Raji (cell line): ENCODE results near the gene ATP6V0E2.

Experiments used
- POLR2A ChIP-seq: IDR thresholded peaks from 2 replicates; pipeline ENCODE4 v1.6.1; 2011; ENCODE audit warnings: low read depth, low read length, control low read depth; ENCODE audit not compliant: insufficient read depth

ATP6V0E2 gene

DNA sequence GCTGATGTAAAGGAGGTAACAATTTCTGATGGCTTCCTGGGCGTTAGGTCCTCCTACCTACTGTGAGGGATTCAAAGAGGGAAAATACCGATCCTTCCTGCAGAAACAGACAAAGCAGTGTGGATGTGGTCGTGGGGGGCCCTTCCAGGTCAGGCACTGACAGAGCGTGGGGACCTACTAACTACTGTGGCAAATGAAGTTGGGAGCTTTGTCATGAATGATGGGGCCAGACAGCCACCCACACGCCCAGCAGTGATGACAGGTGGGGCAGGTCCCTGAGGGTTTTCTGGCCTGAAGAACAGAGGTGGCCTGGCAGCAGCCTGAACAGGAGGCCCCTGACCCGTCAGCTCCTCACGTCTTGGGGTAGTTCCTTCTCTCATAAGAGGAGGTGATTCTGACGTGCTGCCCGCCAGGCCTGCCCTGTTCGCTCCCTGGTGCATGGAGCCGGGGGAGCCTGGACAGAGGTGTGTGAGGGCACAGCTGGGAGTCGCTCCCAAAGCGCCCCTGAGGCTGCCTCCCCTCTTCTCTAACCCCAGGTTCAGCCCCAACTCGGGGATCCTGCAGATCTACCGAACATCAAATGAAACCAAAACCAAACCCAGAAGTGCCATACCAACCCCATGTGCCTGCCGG is 4.2 kb downstream of the ATP6V0E2 start:
- no peak for TF ChIP-seq POLR2A

DNA sequence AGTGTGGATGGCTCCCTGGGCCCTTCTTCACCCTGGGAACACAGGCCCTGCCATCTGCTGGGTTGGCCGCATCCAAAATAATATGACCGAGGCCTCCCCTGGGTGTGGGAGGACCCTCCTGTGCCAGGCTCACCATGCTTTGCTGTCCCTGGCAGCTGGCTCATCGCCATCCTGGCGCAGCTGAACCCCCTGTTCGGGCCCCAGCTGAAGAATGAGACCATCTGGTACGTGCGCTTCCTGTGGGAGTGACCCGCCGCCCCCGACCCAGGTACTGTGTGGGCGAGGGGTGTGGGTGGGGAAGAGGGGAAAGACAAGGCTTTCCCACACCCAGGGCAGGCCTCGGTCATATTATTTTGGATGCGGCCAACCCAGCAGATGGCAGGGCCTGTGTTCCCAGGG is 4.8 kb downstream of the ATP6V0E2 start:
- no peak for TF ChIP-seq POLR2A

DNA sequence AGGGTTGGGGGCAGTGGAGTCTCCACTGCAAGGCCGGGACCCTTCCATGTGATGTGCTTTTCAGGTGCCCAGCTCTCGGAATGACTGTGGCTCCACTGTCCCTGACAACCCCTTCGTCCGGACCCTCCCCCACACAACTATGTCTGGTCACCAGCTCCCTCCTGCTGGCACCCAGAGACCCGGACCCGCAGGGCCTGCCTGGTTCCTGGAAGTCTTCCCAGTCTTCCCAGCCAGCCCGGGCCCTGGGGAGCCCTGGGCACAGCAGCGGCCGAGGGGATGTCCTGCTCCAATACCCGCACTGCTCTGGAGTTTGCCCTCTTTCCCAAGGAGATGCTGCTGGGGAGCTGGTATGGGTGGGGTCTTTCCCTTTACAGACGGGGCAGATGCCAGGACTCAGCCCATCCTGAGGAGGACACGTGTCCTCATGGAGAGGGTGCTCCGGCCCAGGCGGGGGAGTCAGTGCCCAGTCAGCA is 5.5 kb downstream of the ATP6V0E2 start:
- no peak for TF ChIP-seq POLR2A

DNA sequence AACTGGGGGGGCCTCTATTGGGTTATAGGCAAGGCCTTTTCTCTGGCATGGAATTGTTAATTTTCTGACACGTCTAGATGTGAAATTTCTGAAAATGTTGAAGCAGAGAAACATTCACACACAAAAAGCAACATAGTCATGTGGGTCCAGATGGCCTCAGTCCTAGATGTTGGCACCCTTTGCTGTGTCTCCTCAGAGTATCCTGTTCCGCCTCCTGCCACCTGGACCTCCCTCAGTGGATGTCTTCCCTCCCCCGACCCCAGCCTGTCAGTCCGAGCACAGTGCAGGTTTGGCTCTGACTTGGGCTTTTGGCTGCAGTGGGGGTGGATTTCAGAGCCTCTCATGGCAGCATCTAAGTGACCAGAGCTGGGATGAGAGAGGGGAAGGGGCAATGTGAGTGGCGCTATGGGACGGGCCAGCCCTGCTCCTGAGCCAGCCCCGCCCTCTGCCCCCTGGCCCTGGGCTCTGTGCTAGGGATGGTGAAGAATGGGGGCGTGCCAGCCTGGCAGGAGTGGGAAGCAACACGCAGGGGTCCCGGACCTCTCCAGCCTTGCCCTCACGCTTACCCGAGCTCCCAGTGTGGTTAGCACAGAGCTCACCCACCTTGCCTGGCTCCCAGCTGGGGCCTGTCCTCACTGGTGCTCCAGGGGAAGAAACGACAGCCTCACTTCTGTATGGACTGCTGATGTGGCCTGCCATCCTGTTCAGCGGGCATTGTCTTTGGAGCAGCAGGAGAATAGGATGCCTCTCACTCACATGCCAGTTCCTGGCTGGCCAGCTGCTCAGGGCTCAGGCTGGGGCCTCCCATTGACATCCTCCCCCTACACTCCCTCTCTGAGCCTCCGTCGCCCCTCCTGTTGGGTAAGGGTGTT is 6.2 kb downstream of the ATP6V0E2 start:
- no peak for TF ChIP-seq POLR2A

DNA sequence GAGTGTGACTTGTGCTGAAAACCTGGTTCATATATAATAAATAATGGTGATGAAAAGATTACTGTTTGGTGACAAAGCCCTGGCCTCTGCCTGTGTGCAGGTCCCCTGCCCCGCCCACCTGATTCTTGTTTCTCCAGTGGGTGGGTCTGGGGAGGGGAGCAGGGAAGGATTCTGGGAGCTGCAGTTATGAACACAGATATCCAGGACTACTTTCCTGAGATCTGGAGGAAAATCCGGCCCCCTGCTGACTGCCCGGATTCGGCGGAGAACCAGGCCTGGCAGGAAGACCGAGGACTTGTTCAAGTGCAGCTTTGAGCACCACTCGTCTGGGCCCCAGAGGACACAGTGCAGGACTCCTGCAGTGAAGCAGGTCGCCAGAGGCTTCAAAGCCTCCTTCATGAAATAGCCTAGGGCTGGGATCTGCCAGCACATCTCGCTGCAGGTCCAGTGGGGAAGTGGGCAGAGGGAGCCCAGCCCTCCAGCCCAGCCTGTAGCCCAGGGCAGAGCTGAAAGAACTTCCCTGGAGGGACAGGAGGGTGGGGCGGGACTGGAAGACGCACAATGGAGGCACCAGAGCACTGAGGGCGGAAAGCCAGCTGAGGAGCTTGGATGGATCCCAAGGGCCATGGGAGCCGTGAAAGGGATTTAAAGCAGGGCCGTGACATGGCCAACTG is 7.0 kb downstream of the ATP6V0E2 start:
- no peak for TF ChIP-seq POLR2A

DNA sequence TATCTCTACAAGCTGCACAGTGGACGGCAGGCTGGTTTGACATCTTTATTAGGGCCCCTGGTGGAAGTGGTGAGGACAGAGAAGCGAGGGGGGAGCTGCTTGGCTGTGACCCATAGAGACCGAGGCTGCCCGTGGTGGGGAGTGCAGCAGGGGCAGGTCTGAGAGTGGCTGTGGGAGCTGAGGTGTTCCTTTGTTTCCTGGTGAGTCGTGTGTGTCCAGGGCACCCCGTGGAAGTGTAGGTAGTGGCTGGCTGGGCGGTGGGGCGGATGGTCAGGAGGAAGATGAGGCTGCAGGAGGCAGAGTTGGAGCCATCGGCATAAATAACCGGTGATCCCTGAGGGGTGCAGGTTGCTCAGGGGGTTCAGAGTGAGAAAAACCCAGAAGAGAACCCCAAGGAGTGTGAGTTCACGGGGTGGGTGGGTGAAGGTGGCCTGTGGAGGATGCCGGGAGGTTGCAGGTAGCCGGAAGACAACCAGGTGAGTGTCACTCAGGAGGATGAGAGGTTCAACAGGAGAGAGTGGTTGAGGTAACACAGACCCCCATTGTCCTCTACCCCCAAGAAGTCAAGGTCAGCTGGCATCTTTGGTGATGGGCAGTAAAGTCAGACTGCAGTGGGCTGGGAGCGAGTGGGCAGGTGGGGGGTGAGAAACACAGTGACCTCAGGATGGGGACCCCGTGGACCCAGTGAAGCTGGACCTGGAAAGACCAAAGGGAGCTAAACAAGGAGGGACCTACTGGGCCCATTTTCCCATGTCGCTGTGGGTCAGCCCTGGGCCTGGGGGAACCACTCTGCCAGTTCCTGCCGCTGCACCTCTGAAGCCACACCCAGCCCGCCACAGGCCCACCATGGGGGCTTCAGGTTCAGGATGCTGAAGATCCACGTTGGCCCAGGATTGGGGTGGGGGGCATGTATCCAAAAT is 7.8 kb downstream of the ATP6V0E2 start:
- TF ChIP-seq POLR2A: no peak

DNA sequence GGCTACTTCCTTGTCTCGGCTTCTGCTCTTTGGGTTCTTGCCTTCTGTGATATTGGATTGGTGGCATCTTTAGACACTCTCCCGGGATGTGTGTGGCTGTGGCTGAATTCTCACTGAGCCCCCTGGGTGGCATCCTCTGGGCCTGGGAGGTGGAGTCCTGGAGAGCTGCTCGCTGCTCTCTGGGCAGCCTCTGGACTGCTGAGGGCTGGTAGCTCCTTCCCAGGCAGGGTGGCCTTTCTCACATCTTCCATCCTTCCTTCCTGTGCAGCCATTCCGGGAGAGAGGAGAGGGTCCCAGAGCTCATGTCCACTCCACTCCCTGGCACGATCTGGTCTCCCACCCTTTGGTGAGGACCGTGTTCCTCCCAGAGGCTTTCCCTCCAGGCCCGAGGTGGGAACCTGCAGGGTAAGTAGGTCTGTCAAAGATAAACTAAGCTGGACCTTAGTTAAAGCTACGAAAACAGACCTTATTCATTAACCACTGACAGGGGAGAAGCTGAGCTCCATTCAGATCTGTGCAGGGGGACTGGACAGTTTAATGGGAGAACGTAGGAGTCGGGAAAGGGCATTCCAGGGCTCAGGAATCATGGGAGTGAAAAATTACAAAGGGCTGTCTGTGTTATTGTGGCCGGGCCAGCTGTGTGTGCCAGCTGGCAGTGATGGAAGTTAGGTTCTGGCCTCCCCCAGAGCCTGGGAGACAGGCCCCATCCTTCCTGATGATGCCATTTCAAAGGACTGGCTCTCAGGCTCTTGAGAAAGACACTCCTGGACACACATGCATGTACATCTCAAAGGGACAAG is 8.7 kb downstream of the ATP6V0E2 start:
- no peak for TF ChIP-seq POLR2A

DNA sequence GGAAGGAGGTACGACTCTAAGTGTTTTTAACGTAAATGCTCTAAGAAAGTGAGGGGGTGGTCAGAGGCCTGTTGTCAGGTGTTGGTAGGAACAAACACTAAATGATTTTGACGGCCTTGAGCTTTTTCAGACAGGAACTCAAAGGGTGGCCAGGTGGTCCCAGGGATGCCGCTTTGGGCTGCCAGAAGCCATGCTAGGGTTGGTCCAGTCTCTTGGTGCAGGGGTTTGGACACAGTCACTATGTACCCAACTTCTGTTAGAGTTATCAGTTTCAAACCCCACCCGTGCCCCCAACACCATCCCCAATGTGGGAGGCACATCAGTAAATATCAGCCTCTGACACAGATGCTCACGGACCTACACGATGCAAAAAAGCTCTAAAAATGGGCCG is 9.3 kb downstream of the ATP6V0E2 start:
- no peak for TF ChIP-seq POLR2A

DNA sequence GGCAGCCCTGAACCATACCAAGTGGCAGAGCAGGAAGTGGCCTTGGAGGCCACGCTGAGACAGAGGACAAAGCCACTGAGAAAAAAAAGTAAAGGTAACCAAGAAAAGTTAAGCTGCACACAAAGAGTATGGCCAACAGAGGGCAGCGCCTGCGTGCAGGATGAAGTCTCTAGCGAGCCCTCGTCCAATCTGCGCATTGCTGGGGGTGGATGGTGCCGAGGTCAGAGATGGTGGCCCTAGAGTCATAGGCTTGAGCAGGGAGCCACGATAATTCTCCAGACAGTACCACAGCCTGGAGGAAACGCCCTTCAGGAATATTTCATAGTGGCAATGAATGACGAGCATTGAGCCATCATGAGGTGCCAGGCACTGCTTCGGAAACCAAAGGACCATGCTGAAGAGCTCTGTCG is 9.7 kb downstream of the ATP6V0E2 start:
- TF ChIP-seq POLR2A: no peak

DNA sequence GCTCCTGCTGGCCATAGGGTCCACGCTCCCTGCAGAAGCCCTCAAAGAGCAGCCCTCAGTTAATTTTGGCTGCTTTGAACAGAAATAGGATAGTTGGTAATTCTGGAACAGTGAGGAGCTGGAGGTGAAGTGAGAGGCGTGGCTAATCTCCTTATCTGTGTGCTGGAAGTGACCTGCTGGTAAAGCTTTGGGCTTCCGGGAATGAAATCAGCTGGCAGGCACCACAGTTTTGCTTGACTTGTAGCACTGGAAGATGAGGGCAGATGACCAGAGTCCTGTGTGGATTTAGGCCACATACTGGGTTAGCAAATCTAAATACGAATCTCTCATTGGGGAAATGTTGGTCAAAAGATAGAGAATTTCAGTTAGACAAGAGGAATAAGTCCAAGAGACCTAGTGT is 10.2 kb downstream of the ATP6V0E2 start:
- TF ChIP-seq POLR2A: no peak

DNA sequence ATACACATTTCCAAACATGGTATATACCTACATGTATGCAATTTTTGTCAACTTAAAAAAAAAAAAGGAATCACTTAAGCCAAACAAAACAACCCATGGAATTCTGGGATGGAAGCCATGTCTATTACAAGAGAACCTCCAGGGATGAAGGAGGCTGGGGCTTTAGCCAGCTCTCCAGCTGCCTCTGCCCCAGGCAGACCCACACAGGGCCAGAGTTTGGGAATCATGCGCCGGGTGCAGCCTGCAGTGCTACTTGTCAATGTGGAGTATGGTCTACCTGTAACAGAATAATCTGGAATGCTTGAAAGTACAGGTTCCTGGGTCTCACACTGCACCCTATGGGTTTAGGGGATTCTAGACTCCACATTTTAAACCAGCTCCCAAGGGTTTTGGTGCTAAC is 10.8 kb downstream of the ATP6V0E2 start:
- TF ChIP-seq POLR2A: no peak

DNA sequence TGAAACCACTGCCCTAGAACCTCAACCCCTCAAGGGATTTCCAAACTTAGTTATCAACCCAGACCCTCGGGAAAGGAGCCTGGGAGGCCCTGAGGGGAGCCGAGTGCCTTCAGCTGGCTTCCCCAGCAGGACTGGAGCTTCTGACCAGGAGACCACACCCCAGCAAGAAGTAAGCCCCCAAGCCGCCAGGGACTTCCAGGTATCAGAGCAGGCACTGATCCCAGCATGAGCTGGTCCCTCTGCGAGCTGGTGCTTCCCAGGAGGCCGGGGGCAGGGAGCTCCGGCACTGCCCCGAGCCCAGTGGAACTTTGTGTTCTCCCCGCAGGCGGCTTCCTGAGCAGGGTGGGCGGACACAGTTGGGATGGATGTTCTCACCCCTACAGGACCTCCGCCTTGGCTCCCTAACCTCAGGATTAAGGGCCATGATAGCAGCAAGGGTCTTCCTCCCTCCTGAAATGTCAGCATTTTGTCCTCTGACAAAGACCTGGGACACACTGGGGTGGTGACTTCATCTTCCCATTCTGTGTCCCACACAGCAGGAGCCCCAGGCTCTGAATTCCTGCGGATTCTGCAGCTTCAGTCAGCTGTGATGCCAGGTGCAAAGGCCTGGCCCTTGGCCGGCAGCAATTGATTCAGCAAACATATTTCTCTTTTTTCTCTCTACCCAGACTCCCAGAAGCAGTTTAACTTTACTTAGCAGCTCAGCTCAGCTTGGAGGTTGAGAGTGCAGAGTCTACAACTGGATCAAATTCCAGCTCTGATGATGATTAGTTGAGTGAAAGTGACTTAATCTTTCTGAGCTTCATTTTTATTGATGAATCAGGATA is 11.6 kb downstream of the ATP6V0E2 start:
- no peak for TF ChIP-seq POLR2A

DNA sequence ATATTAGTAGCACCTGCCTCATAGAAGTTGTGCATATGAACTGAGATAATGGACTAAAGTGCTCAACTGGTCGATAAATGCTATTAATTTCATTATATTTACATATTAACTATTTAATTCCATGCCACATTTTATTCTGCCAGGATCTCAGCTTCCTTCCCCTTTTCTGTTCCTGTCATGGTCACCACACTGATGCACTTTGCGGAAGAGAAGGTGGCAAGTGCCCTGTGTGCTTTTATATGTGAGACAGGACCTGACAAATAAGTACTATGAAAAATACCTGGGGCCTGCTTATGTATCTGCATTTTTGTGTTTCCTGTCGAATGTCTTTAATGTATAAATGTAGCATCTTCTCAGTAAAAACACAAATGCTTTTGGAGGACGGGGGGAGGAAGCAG is 12.2 kb downstream of the ATP6V0E2 start:
- no peak for TF ChIP-seq POLR2A
